Vagina (tissue), 2 donors: ENCODE data around the gene ERN1. TPM values are rescaled to one million over a fixed set of nuclear protein-coding genes. Genes with fewer than 3 reads are reported as not detected.

Experiments used
- DNase-seq, 2 donors: peaks; one replicate each; pipeline ENCODE4 v3.0.0-alpha.2; 2017; ENCODE audit errors: extremely low spot score in 2 of 2
- H3K27ac ChIP-seq: fragments of 200-600 bp; sonication (generic); one replicate; pipeline ENCODE4 v1.5.1; 2019
- H3K27me3 ChIP-seq: fragments of 200-600 bp; sonication (generic); one replicate; pipeline ENCODE4 v1.5.1; 2019
- H3K36me3 ChIP-seq, 2 donors: fragments of 200-600 bp; sonication (generic); one replicate each; pipeline ENCODE4 v1.5.1; 2017 to 2019
- H3K4me1 ChIP-seq: fragments of 200-600 bp; sonication (generic); one replicate; pipeline ENCODE4 v1.5.1; 2019
- H3K4me3 ChIP-seq, 2 donors: fragments of 200-600 bp; sonication (generic); 1 replicate in 1 of 2; 2 replicates in 1 of 2; pipeline ENCODE4 v1.5.1; 2016 to 2019
- H3K9me3 ChIP-seq: fragments of 200-600 bp; sonication (generic); one replicate; pipeline ENCODE4 v1.5.1; 2019
- POLR2A ChIP-seq, 2 donors: fragments of 450-650 bp; IDR thresholded peaks; one replicate each; pipeline ENCODE4 v1.6.1; 2017; ENCODE audit warnings: antibody characterized with exemption in 2 of 2, mild to moderate bottlenecking in 2 of 2, moderate library complexity in 2 of 2
- POLR2AphosphoS5 ChIP-seq, 2 donors: sonication (generic); formaldehyde crosslinking; IDR thresholded peaks; one replicate each; pipeline ENCODE4 v1.9.0; 2017; ENCODE audit warnings: antibody characterized with exemption in 2 of 2, mild to moderate bottlenecking in 2 of 2, low read depth in 1 of 2; ENCODE audit not compliant: insufficient read depth in 1 of 2
- intact Hi-C: fragments of 100-400 bp; cut with DNase I; formaldehyde crosslinking; loops from one replicate; pipeline ENCODE4 v1.15.1; 2023
- total RNA-seq: library from RNA; depleted of rRNA; stranded (reverse); fragments of >200 nt; gene quantifications from one replicate; pipeline ENCODE4 v1.2.3, GENCODE V29; 2016
- TF ChIP-seq, protein P1 (sequence below), 3 experiments: fragments of 450-650 bp in 2 of 3; fragments of 200-600 bp in 1 of 3; sonication (generic) in 1 of 3; IDR thresholded peaks; one replicate each; pipeline ENCODE4 v1.5.1; 2017 to 2019; ENCODE audit warnings: antibody characterized with exemption in 3 of 3, mild to moderate bottlenecking in 2 of 3, moderate library complexity in 2 of 3

The ERN1 gene
- total RNA-seq, 1 donor from 2014 or later, result 31.4 TPM

DNA sequence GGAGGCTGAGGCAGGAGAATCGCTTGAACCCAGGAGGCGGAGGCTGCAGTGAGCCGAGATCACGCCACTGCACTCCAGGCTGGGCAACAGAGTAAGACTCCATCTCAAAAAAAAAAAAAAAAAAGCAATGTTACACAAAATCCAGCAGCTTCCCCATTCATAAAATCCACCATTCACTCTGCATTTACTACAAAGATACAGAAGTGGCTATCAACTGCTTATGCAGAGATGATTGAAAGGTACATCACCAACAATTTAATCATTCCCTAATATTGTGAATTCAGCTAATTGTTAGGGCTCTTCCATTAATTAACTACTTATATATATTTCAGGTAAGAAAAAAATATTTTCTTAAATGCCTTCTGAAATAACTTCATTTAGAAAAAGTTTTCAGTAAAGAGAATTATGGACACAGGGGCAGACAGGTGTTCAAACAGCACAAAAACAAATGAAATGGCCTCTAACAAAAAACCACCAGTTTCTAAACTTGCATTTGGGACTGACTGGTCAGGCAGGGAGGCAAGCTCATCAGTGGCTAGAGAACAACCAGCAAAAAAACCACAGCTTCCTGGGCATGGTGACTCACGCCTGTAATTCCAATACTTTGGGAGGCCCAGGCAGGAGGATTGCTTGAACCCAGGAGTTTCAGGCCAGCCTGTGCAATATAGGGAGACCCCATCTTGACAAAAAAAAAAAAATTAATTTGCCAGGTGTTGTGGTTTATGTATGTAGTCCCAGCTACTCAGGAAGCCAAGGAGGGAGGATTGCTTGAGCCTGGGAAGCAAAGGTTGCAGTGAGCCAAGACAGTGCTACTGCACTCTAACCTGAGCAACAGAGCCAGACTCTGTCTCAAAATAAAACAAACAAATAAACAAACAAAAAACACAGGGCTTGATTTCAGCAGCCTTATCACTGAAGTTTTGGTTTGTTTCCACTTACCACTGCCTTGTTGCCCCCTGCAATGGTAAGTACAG lies 26.3 kb downstream of the ERN1 start:
- no peaks in the 10 kb centered on the region for H3K27me3 ChIP-seq
- H3K4me3 ChIP-seq, result no peak overlapping the region
- no peak for DNase-seq
- no peak overlapping the region for H3K27ac ChIP-seq
- no peaks in the 10 kb centered on the region for H3K9me3 ChIP-seq
- intact Hi-C loops, result no loop called here
- no peaks in the 10 kb centered on the region for H3K36me3 ChIP-seq
- TF ChIP-seq, protein P1, sequence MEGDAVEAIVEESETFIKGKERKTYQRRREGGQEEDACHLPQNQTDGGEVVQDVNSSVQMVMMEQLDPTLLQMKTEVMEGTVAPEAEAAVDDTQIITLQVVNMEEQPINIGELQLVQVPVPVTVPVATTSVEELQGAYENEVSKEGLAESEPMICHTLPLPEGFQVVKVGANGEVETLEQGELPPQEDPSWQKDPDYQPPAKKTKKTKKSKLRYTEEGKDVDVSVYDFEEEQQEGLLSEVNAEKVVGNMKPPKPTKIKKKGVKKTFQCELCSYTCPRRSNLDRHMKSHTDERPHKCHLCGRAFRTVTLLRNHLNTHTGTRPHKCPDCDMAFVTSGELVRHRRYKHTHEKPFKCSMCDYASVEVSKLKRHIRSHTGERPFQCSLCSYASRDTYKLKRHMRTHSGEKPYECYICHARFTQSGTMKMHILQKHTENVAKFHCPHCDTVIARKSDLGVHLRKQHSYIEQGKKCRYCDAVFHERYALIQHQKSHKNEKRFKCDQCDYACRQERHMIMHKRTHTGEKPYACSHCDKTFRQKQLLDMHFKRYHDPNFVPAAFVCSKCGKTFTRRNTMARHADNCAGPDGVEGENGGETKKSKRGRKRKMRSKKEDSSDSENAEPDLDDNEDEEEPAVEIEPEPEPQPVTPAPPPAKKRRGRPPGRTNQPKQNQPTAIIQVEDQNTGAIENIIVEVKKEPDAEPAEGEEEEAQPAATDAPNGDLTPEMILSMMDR (IDR thresholded peaks at IDR 0.05), result no peak
- no peak for TF ChIP-seq POLR2AphosphoS5 (IDR thresholded peaks at IDR 0.05; ENCODE audit: insufficient read depth in 1 of 2, low read depth in 1 of 2)
- TF ChIP-seq POLR2A (IDR thresholded peaks at IDR 0.05), result no peak
- peaks cover 31% of the 10 kb centered on the region for H3K4me1 ChIP-seq

DNA sequence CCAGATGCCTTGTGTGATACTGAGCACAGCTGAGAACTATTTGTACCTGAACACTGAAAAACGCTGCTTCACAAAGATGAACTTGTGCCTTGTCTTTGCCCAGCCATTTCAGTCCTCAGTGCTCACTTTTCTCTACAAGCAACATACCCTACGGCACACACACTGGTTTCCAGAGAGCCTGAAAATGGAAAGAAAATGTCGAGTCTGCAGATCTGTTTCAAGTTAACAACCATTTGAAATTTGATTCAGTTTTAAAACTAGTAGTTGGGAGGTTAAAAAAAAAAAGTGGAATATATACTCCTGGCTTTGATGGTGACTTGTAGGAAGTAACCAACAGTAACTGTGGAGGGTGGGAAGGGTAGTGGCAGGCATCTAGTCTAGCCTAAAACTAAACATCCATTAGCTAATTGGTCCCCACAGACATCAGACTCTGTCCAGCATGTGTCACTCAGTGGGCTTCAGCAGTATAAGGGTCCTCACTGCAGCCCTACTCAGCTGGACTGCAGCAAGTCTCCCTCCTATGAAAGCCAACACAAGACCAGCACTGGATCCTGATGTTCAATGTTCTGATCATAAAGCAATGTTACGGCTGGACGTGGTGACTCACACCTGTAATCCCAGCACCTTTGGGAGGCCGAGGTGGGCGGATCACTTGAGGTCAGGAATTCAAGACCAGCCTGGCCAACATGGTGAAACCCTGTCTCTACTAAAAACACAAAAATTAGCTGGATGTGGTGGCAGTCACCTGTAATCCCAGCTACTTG lies 27.1 kb downstream of the ERN1 start:
- Histone ChIP-seq H3K36me3 (no peaks in the 10 kb centered on the region), H3K27me3 (no peaks in the 10 kb centered on the region), H3K9me3 (no peaks in the 10 kb centered on the region), H3K4me1 (peaks cover 32% of the 10 kb centered on the region), H3K27ac (no peak overlapping the region), H3K4me3 (no peak overlapping the region)
- intact Hi-C loops, result no loop called here
- TF ChIP-seq POLR2A (IDR thresholded peaks at IDR 0.05), result no peak
- TF ChIP-seq, protein P1 (IDR thresholded peaks at IDR 0.05), result no peak
- no peak for TF ChIP-seq POLR2AphosphoS5 (IDR thresholded peaks at IDR 0.05; ENCODE audit: insufficient read depth in 1 of 2, low read depth in 1 of 2)
- DNase-seq, result no peak

GRCh38 chr17:64099543-64099942 lies 30.4 kb downstream of the ERN1 start:
- peaks cover 38% of the 10 kb centered on the region for H3K4me1 ChIP-seq
- H3K4me3 ChIP-seq, result no peak overlapping the region
- H3K9me3 ChIP-seq, result no peaks in the 10 kb centered on the region
- intact Hi-C loops, result no loop called here
- H3K27me3 ChIP-seq, result no peaks in the 10 kb centered on the region
- H3K36me3 ChIP-seq, result no peaks in the 10 kb centered on the region
- no peak for DNase-seq
- TF ChIP-seq, protein P1 (IDR thresholded peaks at IDR 0.05), result no peak
- TF ChIP-seq POLR2A (IDR thresholded peaks at IDR 0.05), result no peak
- TF ChIP-seq POLR2AphosphoS5 (IDR thresholded peaks at IDR 0.05; ENCODE audit: insufficient read depth in 1 of 2, low read depth in 1 of 2), result no peak
- no peak overlapping the region for H3K27ac ChIP-seq

DNA sequence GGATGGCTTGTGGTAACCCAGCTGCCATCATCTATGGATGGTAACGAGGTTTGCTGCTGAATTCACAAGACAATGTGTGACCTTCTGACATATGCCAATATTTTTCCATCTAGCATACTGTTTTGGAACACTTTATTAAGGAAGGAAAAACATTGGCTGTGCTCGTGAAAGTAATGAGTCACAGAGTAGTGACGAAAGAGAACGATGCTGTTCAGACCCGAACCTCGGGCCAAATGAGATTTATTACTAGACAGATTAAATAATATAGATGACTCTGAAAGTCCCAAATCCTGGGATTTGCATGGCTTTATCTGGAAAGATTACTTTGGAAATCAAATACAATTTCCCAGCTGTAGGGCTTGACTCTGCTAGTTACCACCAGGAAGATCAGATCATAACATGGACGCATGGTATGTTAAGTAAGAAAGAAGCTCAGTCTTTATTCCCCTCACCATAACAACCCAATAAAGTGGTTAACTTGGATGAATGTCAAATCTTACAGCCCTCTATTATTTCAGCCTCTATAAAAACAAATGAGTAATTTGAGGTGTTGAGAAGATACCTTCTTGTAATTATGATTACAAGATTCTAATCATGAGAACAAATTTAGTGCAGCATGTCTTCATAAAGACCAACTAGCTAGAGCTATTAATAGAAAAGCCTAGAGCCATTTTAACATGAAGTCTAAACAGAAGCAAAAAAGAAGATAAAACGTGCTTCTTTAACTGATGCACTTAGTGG lies 32.6 kb downstream of the ERN1 start:
- peak overlapping the region; percentile 52 for H3K27ac ChIP-seq
- H3K4me1 ChIP-seq, result peaks cover 44% of the 10 kb centered on the region
- H3K36me3 ChIP-seq, result no peaks in the 10 kb centered on the region
- no peaks in the 10 kb centered on the region for H3K27me3 ChIP-seq
- TF ChIP-seq, protein P1 (IDR thresholded peaks at IDR 0.05), result no peak
- peak in 1 of 2 donors; percentile 74 for TF ChIP-seq POLR2AphosphoS5 (IDR thresholded peaks at IDR 0.05; ENCODE audit: insufficient read depth in 1 of 2, low read depth in 1 of 2)
- no peak for DNase-seq
- intact Hi-C loops, result no loop called here
- no peaks in the 10 kb centered on the region for H3K9me3 ChIP-seq
- H3K4me3 ChIP-seq, result no peak overlapping the region
